ENCODE data around the gene ARHGAP4.

GRCh38 chrX:153862369-153863250 is 63.5 kb downstream of the ARHGAP4 start:
- TF ChIP-seq CTCF (conservative IDR thresholded peaks at IDR 0.05; ENCODE audit: low read depth, low read length) = no peak
- TF ChIP-seq POLR2A (IDR thresholded peaks at IDR 0.05; ENCODE audit: low read depth, low read length) = no peak
- no peak for TF ChIP-seq CHD1 (IDR thresholded peaks at IDR 0.05; ENCODE audit: low read depth, low read length)
- no peak for TF ChIP-seq MXI1 (IDR thresholded peaks at IDR 0.05; ENCODE audit: borderline replicate concordance, low read depth, low read length)
- no peak for TF ChIP-seq BHLHE40 (IDR thresholded peaks at IDR 0.05; ENCODE audit: low read depth, low read length)
- TF ChIP-seq RAD21 (IDR thresholded peaks at IDR 0.05; ENCODE audit: low read length) = no peak
- TF ChIP-seq USF2 (IDR thresholded peaks at IDR 0.05; ENCODE audit: low read depth, low read length) = no peak

Data from IMR-90 (cell line).